Measurements from ENCODE around the gene KIF14. TPM values are rescaled to one million over a fixed set of nuclear protein-coding genes. Genes with fewer than 3 reads are reported as not detected.
"Not testable (repeated sequence)": the region's sequence is repeated elsewhere in the genome, so short reads cannot be mapped to it uniquely, and the experiment has no call there.

Gene KIF14
- total and polyA plus RNA-seq, 2 donors (not counting 1 experiment from before 2014, with no cell fraction given) = 2.2 to 4.0 TPM

DNA sequence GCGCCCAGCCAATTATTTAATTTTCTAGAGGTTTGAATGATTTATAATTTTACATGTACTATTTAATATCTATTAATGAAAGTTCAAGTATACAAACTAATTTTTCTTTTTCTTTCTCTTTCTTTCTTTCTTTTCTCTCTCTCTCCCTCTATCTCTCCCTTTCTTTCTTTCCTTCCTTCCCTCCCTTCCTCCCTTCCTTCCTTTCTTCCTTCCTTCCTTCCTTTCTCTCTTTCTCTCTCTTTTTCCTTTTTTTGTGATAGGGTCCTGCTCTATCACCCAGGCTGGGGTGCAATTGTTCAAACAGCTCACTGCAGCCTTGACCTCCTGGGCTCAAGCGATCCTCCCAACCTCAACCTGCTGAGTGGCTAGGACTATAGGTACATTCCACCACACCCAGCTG, 16.1 kb upstream of the KIF14 start:
- H3K9ac ChIP-seq (ENCODE audit: insufficient read depth, low read length) = no peak overlapping the region
- H3K9me3 ChIP-seq (ENCODE audit: control insufficient read depth, insufficient read depth, low read depth, low read length) = no peaks in the 10 kb centered on the region
- no peaks in the 10 kb centered on the region for H3K79me2 ChIP-seq (ENCODE audit: control insufficient read depth, insufficient read depth, low read length)
- no peaks in the 10 kb centered on the region for H3K27me3 ChIP-seq (ENCODE audit: control insufficient read depth, insufficient read depth, low read length)
- H3K4me1 ChIP-seq (ENCODE audit: control insufficient read depth, extremely low read depth, insufficient read depth, low read length) = peaks cover 11% of the 10 kb centered on the region
- TF ChIP-seq CTCF (conservative IDR thresholded peaks at IDR 0.05 in 1 of 2, IDR thresholded peaks at IDR 0.05 in 1 of 2; ENCODE audit: low read depth in 1 of 2, low read length in 2 of 2) (no peak), EZH2 (IDR thresholded peaks at IDR 0.05; ENCODE audit: low read length, missing control alignments) (no peak)
- no peak overlapping the region for H3K4me2 ChIP-seq (ENCODE audit: extremely low read depth, insufficient read depth, low read length)
- H4K20me1 ChIP-seq (ENCODE audit: control insufficient read depth, extremely low read depth, insufficient read depth, low read length) = no peaks in the 10 kb centered on the region
- no peak overlapping the region for H3K4me3 ChIP-seq (replicated peaks in 1 of 4; ENCODE audit: control extremely low read depth in 1 of 4, insufficient read depth in 1 of 4, low read depth in 3 of 4, low read length in 4 of 4)
- no peak for DNase-seq (ENCODE audit: low read depth in 2 of 2)
- H2AFZ ChIP-seq (ENCODE audit: low read length) = no peak overlapping the region
- H3K27ac ChIP-seq (ENCODE audit: insufficient read depth, low read length) = no peak overlapping the region
- H3K36me3 ChIP-seq (ENCODE audit: control insufficient read depth, insufficient read depth, low read length) = no peaks in the 10 kb centered on the region

- Histone ChIP-seq H3K36me3 (ENCODE audit: control insufficient read depth, insufficient read depth, low read length) (no peaks in the 10 kb centered on the region), H3K9me3 (ENCODE audit: control insufficient read depth, insufficient read depth, low read depth, low read length) (no peaks in the 10 kb centered on the region), H3K27ac (ENCODE audit: insufficient read depth, low read length) (no peak overlapping the region), H3K9ac (ENCODE audit: insufficient read depth, low read length) (no peak overlapping the region), H3K4me3 (replicated peaks in 1 of 4; ENCODE audit: control extremely low read depth in 1 of 4, insufficient read depth in 1 of 4, low read depth in 3 of 4, low read length in 4 of 4) (no peak overlapping the region), H4K20me1 (ENCODE audit: control insufficient read depth, extremely low read depth, insufficient read depth, low read length) (no peaks in the 10 kb centered on the region), H2AFZ (ENCODE audit: low read length) (no peak overlapping the region), H3K79me2 (ENCODE audit: control insufficient read depth, insufficient read depth, low read length) (no peaks in the 10 kb centered on the region), H3K27me3 (ENCODE audit: control insufficient read depth, insufficient read depth, low read length) (no peaks in the 10 kb centered on the region), H3K4me1 (ENCODE audit: control insufficient read depth, extremely low read depth, insufficient read depth, low read length) (no peaks in the 10 kb centered on the region), H3K4me2 (ENCODE audit: extremely low read depth, insufficient read depth, low read length) (no peak overlapping the region)
- TF ChIP-seq CTCF (conservative IDR thresholded peaks at IDR 0.05 in 1 of 2, IDR thresholded peaks at IDR 0.05 in 1 of 2; ENCODE audit: low read depth in 1 of 2, low read length in 2 of 2) = no peak
- no peak for TF ChIP-seq EZH2 (IDR thresholded peaks at IDR 0.05; ENCODE audit: low read length, missing control alignments)
- no peak for DNase-seq (ENCODE audit: low read depth in 2 of 2)
These were observed 13.9 kb upstream of the KIF14 start for GRCh38 chr1:200634261-200635122.

DNA sequence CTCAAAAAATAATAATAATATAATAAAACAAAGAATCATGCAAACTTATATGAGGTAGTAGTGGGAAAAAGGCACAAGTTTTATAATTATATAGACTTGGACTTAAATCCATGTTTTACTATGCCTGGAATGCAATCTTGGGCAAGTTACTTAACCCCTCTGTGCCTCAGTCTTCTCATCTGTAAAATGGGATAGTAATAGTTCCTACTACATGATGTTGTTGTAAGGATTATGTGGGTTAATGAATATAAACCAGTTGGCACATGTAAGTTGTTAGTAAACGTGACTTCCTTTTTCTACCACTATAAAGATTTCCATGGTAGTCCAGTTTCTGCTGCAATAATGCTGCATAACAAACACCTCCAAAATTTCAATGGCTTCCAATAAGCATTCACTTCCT, 10.8 kb upstream of the KIF14 start:
- H3K9ac ChIP-seq (ENCODE audit: insufficient read depth, low read length) = no peak overlapping the region
- no peaks in the 10 kb centered on the region for H3K9me3 ChIP-seq (ENCODE audit: control insufficient read depth, insufficient read depth, low read depth, low read length)
- no peak for DNase-seq (ENCODE audit: low read depth in 2 of 2)
- H3K4me2 ChIP-seq (ENCODE audit: extremely low read depth, insufficient read depth, low read length) = no peak overlapping the region
- TF ChIP-seq CTCF (conservative IDR thresholded peaks at IDR 0.05 in 1 of 2, IDR thresholded peaks at IDR 0.05 in 1 of 2; ENCODE audit: low read depth in 1 of 2, low read length in 2 of 2) (no peak), EZH2 (IDR thresholded peaks at IDR 0.05; ENCODE audit: low read length, missing control alignments) (no peak)
- no peaks in the 10 kb centered on the region for H3K79me2 ChIP-seq (ENCODE audit: control insufficient read depth, insufficient read depth, low read length)
- H3K36me3 ChIP-seq (ENCODE audit: control insufficient read depth, insufficient read depth, low read length) = no peaks in the 10 kb centered on the region
- no peak overlapping the region for H2AFZ ChIP-seq (ENCODE audit: low read length)
- H3K27ac ChIP-seq (ENCODE audit: insufficient read depth, low read length) = no peak overlapping the region
- no peak overlapping the region for H3K4me3 ChIP-seq (replicated peaks in 1 of 4; ENCODE audit: control extremely low read depth in 1 of 4, insufficient read depth in 1 of 4, low read depth in 3 of 4, low read length in 4 of 4)
- H3K4me1 ChIP-seq (ENCODE audit: control insufficient read depth, extremely low read depth, insufficient read depth, low read length) = no peaks in the 10 kb centered on the region
- no peaks in the 10 kb centered on the region for H3K27me3 ChIP-seq (ENCODE audit: control insufficient read depth, insufficient read depth, low read length)
- no peaks in the 10 kb centered on the region for H4K20me1 ChIP-seq (ENCODE audit: control insufficient read depth, extremely low read depth, insufficient read depth, low read length)

DNA sequence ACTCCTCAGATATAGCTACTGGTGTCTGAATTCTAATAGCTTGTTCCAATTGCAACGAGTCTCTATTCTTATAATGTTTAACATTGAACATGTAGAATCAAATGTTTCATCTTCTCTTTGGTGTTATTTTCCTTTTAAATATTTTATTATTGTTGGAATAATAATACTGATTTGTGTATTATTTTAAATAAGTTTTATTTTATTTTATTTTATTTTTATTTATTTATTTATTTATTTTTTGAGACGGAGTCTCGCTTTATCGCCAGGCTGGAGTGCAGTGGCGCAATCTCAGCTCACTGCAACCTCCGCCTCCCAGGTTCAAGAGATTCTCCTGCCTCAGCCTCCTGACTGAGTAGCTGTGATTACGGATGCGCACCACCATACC, 10.0 kb upstream of the KIF14 start:
- not testable (repeated sequence) for H2AFZ ChIP-seq (ENCODE audit: low read length); H3K4me1 ChIP-seq (ENCODE audit: control insufficient read depth, extremely low read depth, insufficient read depth, low read length); DNase-seq (ENCODE audit: low read depth in 2 of 2); H3K79me2 ChIP-seq (ENCODE audit: control insufficient read depth, insufficient read depth, low read length); H4K20me1 ChIP-seq (ENCODE audit: control insufficient read depth, extremely low read depth, insufficient read depth, low read length); H3K9ac ChIP-seq (ENCODE audit: insufficient read depth, low read length); H3K27ac ChIP-seq (ENCODE audit: insufficient read depth, low read length); H3K36me3 ChIP-seq (ENCODE audit: control insufficient read depth, insufficient read depth, low read length); H3K4me2 ChIP-seq (ENCODE audit: extremely low read depth, insufficient read depth, low read length); H3K27me3 ChIP-seq (ENCODE audit: control insufficient read depth, insufficient read depth, low read length); H3K4me3 ChIP-seq (replicated peaks in 1 of 4; ENCODE audit: control extremely low read depth in 1 of 4, insufficient read depth in 1 of 4, low read depth in 3 of 4, low read length in 4 of 4); H3K9me3 ChIP-seq (ENCODE audit: control insufficient read depth, insufficient read depth, low read depth, low read length)
